ENCODE measurements around the gene EML4.

Gene EML4

DNA sequence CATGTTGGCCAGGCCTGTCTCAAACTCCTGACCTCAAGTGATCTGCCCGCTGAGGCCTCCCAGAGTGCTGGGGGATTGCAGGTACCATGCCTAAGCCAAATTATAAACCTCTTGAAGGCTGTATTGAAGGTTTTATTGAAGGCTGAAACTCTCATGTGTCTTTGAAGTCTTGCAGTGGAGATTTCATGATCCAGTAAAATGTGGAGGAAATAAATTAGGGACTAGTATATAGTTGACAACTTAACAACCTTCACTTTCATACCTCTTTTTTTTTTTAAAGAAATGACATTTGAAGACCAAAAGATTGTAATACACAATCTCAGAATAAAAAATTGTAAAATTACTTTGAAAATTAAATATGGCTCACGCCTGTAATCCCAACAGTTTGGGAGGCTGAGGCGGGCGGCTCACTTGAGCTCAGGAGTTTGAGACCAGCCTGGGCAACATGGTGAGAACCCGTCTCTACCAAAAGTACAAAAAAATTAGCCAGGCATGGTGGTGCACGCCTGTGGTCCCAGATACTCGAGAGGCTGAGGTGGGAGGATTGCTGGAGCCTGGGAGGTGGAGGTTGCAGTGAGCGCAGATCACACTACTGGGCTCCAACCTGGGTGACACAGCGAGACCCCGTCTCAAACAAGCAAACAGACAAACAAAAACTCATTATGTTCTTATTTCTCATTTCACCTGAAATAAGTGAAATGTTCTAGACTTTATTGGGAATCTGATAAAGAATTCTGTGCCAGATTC, 8.0 kb downstream of the EML4 start:
- H3K4me1 Mint-ChIP-seq: peaks cover under 1% of the 10 kb centered on the region
- no peak overlapping the region for H3K27ac Mint-ChIP-seq
- H3K9me3 Mint-ChIP-seq: peaks cover 19% of the 10 kb centered on the region
- TF ChIP-seq, protein P1, sequence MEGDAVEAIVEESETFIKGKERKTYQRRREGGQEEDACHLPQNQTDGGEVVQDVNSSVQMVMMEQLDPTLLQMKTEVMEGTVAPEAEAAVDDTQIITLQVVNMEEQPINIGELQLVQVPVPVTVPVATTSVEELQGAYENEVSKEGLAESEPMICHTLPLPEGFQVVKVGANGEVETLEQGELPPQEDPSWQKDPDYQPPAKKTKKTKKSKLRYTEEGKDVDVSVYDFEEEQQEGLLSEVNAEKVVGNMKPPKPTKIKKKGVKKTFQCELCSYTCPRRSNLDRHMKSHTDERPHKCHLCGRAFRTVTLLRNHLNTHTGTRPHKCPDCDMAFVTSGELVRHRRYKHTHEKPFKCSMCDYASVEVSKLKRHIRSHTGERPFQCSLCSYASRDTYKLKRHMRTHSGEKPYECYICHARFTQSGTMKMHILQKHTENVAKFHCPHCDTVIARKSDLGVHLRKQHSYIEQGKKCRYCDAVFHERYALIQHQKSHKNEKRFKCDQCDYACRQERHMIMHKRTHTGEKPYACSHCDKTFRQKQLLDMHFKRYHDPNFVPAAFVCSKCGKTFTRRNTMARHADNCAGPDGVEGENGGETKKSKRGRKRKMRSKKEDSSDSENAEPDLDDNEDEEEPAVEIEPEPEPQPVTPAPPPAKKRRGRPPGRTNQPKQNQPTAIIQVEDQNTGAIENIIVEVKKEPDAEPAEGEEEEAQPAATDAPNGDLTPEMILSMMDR (IDR thresholded peaks at IDR 0.05): no peak
- no peak for DNase-seq
- peaks cover 58% of the 10 kb centered on the region for H3K36me3 Mint-ChIP-seq (ENCODE audit: low read depth)
- no peak overlapping the region for H3K4me3 Mint-ChIP-seq
- H3K27me3 Mint-ChIP-seq (ENCODE audit: low read depth, poor library complexity): peaks cover 2% of the 10 kb centered on the region

DNA sequence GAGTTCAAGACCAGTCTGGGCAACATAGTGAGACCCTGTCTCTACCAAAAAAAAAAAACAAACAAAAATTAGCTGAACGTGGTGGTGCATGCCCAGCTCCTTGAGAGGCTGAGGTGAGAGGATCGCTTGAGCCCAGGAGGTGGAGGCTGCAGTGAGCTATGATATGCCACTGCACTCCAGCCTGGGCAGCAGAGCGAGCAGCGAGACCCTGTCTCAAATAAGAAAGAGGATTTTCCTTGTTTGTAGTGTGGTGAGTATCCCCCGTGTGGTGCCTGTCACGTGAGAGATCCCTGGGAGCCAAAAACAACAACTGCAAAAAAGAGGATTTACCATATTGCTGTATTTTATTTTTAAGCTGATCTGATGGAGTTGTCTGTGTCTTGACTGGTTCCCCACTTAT, 9.2 kb downstream of the EML4 start:
- Mint-ChIP-seq H3K4me1 (peaks cover 9% of the 10 kb centered on the region), H3K27ac (peak overlapping the region; percentile 36), H3K4me3 (no peak overlapping the region), H3K27me3 (ENCODE audit: low read depth, poor library complexity) (peaks cover 2% of the 10 kb centered on the region), H3K9me3 (peaks cover 19% of the 10 kb centered on the region), H3K36me3 (ENCODE audit: low read depth) (peaks cover 66% of the 10 kb centered on the region)
- no peak for DNase-seq
- TF ChIP-seq, protein P1 (IDR thresholded peaks at IDR 0.05): no peak

GRCh38 chr2:42180300-42180699, 11.1 kb downstream of the EML4 start:
- no peak for DNase-seq
- TF ChIP-seq, protein P1 (IDR thresholded peaks at IDR 0.05): no peak
- Mint-ChIP-seq H3K9me3 (peaks cover 19% of the 10 kb centered on the region), H3K4me1 (peaks cover 19% of the 10 kb centered on the region), H3K27ac (no peak overlapping the region), H3K36me3 (ENCODE audit: low read depth) (peaks cover 71% of the 10 kb centered on the region), H3K27me3 (ENCODE audit: low read depth, poor library complexity) (peaks cover 2% of the 10 kb centered on the region), H3K4me3 (no peak overlapping the region)

GRCh38 chr2:42182654-42183308, 13.6 kb downstream of the EML4 start:
- Mint-ChIP-seq H3K4me1 (peaks cover 19% of the 10 kb centered on the region), H3K36me3 (ENCODE audit: low read depth) (peaks cover 58% of the 10 kb centered on the region), H3K27me3 (ENCODE audit: low read depth, poor library complexity) (no peaks in the 10 kb centered on the region), H3K9me3 (peaks cover 19% of the 10 kb centered on the region), H3K27ac (peak overlapping the region; percentile 54), H3K4me3 (no peak overlapping the region)
- DNase-seq: no peak
- TF ChIP-seq, protein P1 (IDR thresholded peaks at IDR 0.05): no peak

DNA sequence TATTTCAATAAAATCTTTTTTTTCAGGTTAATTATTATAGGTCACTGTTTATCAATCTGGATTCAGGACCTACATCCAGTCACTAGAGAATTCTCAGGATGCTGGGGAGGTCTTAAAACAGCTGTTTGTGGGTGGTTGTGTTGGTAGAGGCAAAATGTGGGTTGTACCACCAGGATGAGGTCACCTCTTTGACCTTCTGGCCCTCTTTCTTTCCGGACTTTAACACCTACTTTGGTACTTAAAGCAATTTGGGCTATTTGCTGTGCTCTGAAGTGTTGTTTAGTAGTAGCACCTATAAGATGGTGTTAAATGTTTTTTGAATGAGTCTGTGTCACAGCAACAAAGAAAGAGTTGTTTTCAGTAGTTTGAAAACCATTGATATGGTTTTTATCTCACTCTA, 14.6 kb downstream of the EML4 start:
- Mint-ChIP-seq H3K4me1 (peaks cover 19% of the 10 kb centered on the region), H3K36me3 (ENCODE audit: low read depth) (peaks cover 52% of the 10 kb centered on the region), H3K4me3 (no peak overlapping the region), H3K9me3 (peaks cover 19% of the 10 kb centered on the region), H3K27me3 (ENCODE audit: low read depth, poor library complexity) (no peaks in the 10 kb centered on the region), H3K27ac (no peak overlapping the region)
- DNase-seq: no peak
- TF ChIP-seq, protein P1 (IDR thresholded peaks at IDR 0.05): no peak
